Embryonic facial prominence (tissue), 1 donor: ENCODE measurements around the gene APOBEC3G.
"Not testable (repeated sequence)": the region's sequence is repeated elsewhere in the genome, so short reads cannot be mapped to it uniquely, and the experiment has no call there.

ENCODE experiments used
- DNase-seq: peaks from one replicate; pipeline ENCODE4 v3.0.0-alpha.2; 2016; ENCODE audit errors: extremely low spot score

APOBEC3G gene

GRCh38 chr22:39077026-39077840 lies at the start of gene APOBEC3G:
APOBEC3G (plus strand) TSS chr22:39077275; CDS start chr22:39077362, 87 bp downstream.
- DNase-seq = not testable (repeated sequence)

DNA sequence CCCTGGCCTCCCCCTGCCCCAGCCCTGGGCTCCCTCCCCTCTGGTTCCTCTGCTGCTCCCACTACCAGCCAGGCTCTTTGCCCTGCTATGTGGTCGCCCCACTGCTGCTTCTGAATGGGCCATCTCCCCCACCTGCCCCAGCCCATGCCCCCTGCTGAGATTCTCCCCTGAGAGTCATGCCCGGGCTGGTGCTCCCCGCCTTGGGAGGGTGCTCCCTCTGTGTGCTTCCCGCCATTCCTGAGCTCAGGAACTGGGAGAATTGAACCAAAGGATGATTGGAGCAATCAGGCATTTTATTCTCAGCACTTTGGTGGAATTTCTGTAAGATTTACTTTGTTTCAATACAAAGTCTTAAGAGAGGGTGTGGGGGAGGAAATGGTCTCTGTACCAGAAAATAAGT lies 49.4 kb upstream of the APOBEC3G start:
- DNase-seq = no peak

- no peak for DNase-seq
Measured at GRCh38 chr22:39028281-39028680, 48.8 kb upstream of the APOBEC3G start.

- no peak for DNase-seq
Measured at GRCh38 chr22:39029227-39029626, 47.8 kb upstream of the APOBEC3G start.

DNA sequence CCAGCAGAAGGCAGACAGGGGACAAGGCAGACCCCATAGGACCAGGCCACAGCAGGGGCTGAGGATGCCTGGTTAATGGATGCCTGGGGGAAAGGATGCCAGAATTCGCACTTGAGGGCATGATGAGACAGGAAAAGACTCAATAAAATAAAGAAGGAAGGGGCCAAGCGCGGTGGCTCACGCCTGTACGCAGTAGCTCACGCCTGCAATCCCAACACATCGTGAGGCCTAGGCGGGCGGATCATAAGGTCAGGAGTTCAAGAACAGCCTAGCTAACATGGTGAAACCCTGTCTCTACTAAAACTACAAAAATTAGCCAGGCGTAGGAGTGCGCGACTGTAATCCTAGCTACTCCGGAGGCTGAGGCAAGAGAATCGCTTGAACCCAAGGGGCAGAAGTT lies 46.4 kb upstream of the APOBEC3G start:
- no peak for DNase-seq

GRCh38 chr22:39031434-39032295 lies 45.4 kb upstream of the APOBEC3G start:
- DNase-seq = not testable (repeated sequence)

GRCh38 chr22:39037071-39037470 lies 40.0 kb upstream of the APOBEC3G start:
- DNase-seq = not testable (repeated sequence)

DNA sequence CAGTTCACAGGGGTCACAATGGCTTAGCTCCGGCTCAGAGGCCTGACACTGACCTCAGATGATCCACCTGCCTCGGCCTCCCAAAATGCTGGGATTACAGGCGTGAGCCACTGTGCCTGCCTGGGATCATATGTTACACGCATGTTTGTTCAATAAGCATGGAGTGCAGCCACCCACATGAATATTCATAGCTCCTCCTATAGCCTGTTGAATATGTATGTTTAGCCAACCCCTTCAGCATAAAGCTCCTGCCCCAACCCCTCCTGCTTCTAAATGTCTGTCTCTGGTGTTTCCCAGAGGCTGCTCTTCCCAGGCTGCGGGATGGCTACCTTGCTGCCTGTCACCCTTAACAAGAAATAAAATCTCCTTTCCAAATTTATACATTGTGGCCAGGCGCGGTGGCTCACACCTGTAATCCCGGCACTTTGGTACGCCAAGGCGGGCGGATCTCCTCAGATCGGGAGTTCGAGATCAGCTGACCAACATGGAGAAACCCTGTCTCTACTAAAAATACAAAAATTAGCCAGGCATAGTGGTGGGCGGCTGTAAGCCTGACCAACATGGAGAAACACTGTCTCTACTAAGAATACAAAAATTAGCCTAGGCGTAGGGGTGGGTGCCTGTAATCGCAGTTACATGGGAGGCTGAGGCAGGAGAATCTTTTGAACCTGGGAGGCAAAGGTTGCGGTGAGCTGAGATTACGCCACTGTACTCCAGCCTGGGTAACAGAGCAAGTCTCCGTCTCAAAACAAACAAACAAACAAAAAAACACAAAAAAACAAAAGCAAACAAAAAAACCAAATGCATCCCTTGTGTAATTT lies 37.6 kb upstream of the APOBEC3G start:
- DNase-seq = no peak

DNA sequence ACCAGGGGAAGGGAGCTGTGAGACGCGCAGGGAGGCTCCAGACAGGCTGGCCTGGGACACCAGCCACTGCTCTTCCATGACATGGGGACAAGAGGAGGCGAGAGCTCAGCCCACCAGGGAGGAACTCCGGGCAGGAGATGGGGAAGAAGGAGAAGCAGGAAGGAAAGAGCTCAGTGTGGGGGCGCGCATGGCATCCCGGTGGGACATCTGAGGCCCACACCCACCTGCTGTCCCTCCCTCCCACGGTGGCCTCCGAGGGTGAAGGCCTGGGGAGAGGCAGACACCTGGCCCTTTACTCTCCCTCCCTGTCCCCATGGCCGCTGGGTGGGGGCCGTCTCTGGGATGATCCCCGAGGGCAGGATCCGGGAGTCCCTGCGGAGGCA lies 36.9 kb upstream of the APOBEC3G start:
- not testable (repeated sequence) for DNase-seq

DNA sequence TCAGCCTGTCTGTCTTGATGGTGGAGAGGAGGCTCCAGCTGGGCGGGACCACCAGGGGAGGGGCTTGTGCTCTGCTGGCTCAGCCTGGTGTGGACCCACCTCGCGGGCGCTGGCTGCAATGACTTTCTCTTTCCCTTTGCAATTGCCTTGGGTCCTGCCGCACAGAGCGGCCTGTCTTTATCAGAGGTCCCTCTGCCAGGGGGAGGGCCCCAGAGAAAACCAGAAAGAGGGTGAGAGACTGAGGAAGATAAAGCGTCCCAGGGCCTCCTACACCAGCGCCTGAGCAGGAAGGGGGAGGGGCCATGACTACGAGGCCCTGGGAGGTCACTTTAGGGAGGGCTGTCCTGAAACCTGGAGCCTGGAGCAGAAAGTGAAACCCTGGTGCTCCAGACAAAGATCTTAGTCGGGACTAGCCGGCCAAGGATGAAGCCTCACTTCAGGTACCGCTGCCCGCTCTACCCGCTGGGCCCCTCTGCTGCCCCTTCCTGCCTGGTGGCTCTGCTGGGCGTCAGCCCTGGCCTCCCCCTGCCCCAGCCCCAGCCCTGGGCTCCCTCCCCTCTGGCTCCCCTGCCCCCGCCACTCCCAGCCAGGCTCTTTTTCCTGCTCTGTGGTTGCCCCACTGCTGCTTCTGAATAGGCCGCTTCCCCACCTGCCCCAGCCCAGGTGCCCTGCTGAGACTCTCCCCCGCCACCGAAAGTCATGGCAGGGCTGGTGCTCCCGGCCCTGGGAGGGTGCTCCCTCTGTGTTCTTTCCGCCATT lies 36.4 kb upstream of the APOBEC3G start, which contains the start of gene APOBEC3F:
Gene APOBEC3F, plus strand, starts transcription at position 327 of the 759 bp plus-strand sequence. Its CDS starts 97 bp downstream, at position 424.
- DNase-seq = not testable (repeated sequence)

DNA sequence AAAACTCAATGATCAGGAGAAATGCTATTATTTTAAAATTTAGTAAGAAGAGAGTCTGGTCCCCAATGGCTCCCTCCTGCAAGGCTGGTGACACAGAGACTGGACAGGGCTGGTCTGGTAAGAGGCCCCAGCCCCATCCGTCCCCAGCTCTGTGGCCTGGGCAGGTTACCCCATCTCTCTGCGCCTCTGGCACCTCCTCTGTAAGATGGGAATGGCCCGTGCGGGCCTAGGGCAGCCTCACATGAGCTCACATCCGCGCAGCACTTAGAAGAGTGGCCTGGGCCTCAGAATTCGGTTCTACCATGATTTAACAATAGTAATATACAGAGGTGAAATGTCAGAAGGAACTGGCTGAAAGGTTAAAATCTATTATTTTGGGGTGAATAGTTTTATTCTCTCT lies 35.2 kb upstream of the APOBEC3G start:
- no peak for DNase-seq

DNA sequence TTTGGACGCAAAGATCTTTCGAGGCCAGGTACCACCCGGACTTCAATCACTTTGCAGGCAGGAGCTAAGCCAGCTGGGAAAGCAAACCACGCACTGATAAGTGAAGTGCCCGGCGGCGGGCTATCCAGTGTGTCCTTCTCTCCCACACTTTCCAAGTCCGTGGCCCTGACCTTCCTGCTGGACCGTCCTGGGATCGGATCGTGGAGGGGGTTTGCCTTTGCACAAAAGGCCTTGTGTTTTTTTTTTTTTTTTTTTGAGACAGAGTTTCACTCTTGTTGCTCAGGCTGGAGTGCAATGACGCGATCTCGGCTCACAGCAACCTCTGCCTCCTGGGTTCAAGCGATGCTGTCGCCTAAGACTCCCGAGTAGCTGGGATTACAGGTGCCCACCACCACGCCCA lies 34.0 kb upstream of the APOBEC3G start:
- DNase-seq = not testable (repeated sequence)

GRCh38 chr22:39045136-39045535 lies 31.9 kb upstream of the APOBEC3G start:
- not testable (repeated sequence) for DNase-seq

DNA sequence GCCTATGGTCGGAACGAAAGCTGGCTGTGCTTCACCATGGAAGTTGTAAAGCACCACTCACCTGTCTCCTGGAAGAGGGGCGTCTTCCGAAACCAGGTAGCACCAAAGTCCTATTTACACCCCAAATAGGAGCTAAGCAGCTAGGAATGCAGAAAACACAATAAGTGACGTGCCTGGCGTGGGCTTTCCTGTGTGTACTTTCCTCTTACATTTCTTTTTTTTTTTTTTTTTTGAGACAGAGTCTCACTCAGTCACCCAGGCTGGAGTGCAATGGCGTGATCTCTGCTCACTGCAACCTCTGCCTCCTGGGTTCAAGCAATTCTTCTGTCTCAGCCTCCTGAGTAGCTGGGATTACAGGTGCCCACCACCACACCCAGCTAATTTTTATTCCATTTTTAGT lies 27.6 kb upstream of the APOBEC3G start:
- not testable (repeated sequence) for DNase-seq

- DNase-seq = not testable (repeated sequence)
Measured at GRCh38 chr22:39051844-39052495, 25.1 kb upstream of the APOBEC3G start.

DNA sequence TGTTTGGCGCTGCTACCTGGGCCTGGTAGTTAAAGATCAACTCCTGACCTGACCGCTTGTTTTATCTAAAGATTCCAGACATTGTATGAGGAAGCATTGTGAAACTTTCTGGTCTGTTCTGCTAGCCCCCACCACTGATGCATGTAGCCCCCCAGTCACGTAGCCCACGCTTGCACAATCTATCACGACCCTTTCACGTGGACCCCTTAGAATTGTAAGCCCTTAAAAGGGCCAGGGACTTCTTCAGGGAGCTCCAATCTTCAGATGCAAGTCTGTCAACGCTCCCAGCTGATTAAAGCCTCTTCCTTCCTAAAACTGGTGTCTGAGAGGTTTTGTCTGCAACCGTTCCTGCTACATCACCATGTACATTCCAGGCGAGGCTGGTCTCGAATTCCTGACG lies 21.4 kb upstream of the APOBEC3G start:
- DNase-seq = no peak

GRCh38 chr22:39061290-39061689 lies 15.8 kb upstream of the APOBEC3G start:
- DNase-seq = not testable (repeated sequence)

DNA sequence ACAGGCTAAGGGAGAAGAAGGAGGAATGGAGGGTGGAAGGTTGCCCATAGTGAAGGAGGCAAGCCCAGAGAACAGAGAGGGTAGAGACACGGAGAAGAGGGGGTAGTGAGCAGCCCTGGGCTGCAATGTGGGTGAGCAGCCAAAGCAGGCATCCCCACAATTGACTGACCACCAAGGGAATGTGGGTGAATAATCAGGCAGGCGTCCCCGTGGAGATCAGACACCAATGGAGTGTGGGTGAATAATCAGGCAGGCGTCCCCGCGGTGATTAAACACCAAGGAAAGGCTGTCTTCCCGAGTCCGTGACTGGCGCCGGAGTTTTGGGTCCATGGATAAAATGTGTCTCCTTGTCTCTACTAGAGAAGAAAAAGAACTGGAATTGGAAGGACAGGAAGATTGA lies 15.1 kb upstream of the APOBEC3G start:
- DNase-seq = not testable (repeated sequence)

DNA sequence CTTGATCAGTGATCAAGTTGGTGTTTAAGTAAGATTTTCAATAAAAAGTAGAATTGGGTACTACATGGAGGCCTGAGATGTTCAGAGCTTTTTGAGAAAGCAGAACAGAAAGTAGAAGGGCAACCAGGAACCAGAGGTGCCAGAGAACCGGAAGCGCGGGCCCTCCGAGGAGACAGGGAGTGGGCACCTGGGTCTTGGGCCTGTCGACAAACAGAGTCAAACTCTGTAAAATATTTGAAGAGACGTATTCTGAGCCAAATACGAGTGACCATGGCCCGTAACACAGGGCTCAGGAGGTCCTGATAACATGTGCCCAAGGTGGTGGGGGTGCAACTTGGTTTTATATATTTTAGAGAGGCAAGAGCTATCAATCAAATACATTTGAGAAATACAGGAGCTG lies 13.2 kb upstream of the APOBEC3G start:
- not testable (repeated sequence) for DNase-seq
